Kidney epithelial cell (primary cell): ENCODE results near the gene ZNF263. TPM values are rescaled to one million over a fixed set of nuclear protein-coding genes. Genes with fewer than 3 reads are reported as not detected.
"Not testable (repeated sequence)": the region's sequence is repeated elsewhere in the genome, so short reads cannot be mapped to it uniquely, and the experiment has no call there.

Experiments
- DNase-seq: peaks from one replicate; pipeline ENCODE4 v3.0.0-alpha.2; 2010; ENCODE audit warnings: low read depth
- H3K27me3 ChIP-seq: 2 replicates; pipeline ENCODE4 v1.6.0; 2011; ENCODE audit warnings: low read length; ENCODE audit not compliant: control insufficient read depth, insufficient read depth
- H3K36me3 ChIP-seq: 2 replicates; pipeline ENCODE4 v1.5.1; 2011; ENCODE audit warnings: low read length; ENCODE audit not compliant: control insufficient read depth, insufficient read depth
- H3K4me3 ChIP-seq: 2 replicates; pipeline ENCODE4 v1.5.1; 2011; ENCODE audit warnings: low read depth, mild to moderate bottlenecking, control low read depth, low read length
- CTCF ChIP-seq: IDR thresholded peaks from 2 replicates; pipeline ENCODE4 v1.5.1; 2011; ENCODE audit warnings: mild to moderate bottlenecking, moderate library complexity, low read length, control low read depth, inconsistent platforms; ENCODE audit not compliant: insufficient read depth, poor library complexity, severe bottlenecking
- total RNA-seq: library from RNA; depleted of rRNA; stranded (reverse); fragments of >200 nt; gene quantifications from 2 replicates; pipeline ENCODE4 v1.2.3, GENCODE V29; 2015

ZNF263 gene
- total RNA-seq, 1 donor from 2014 or later: 44.5 TPM

- Histone ChIP-seq H3K27me3 (no peaks in the 10 kb centered on the region), H3K4me3 (no peak overlapping the region), H3K36me3 (no peaks in the 10 kb centered on the region)
- TF ChIP-seq CTCF: no peak
- no peak for DNase-seq
Observed at GRCh38 chr16:3259836-3260235, 23.5 kb upstream of the ZNF263 start.

GRCh38 chr16:3262517-3262916, 20.8 kb upstream of the ZNF263 start:
- no peak for DNase-seq
- H3K36me3 ChIP-seq: no peaks in the 10 kb centered on the region
- H3K27me3 ChIP-seq: no peaks in the 10 kb centered on the region
- TF ChIP-seq CTCF: no peak
- no peak overlapping the region for H3K4me3 ChIP-seq

GRCh38 chr16:3264137-3265036, 18.9 kb upstream of the ZNF263 start:
- peak; percentile 38 for TF ChIP-seq CTCF
- DNase-seq: peak; percentile 85
- Histone ChIP-seq H3K27me3 (no peaks in the 10 kb centered on the region), H3K4me3 (peak overlapping the region; percentile 71), H3K36me3 (no peaks in the 10 kb centered on the region)

- H3K4me3 ChIP-seq: no peak overlapping the region
- TF ChIP-seq CTCF: peak; percentile 26
- H3K27me3 ChIP-seq: no peaks in the 10 kb centered on the region
- DNase-seq: no peak
- no peaks in the 10 kb centered on the region for H3K36me3 ChIP-seq
Observed at GRCh38 chr16:3266873-3267537, 16.3 kb upstream of the ZNF263 start.

- H3K4me3 ChIP-seq: no peak overlapping the region
- no peak for TF ChIP-seq CTCF
- H3K27me3 ChIP-seq: no peaks in the 10 kb centered on the region
- no peaks in the 10 kb centered on the region for H3K36me3 ChIP-seq
- DNase-seq: no peak
Observed at GRCh38 chr16:3268294-3268693, 15.0 kb upstream of the ZNF263 start.

GRCh38 chr16:3270718-3271117, 12.6 kb upstream of the ZNF263 start:
- not testable (repeated sequence) for H3K36me3 ChIP-seq, H3K4me3 ChIP-seq, H3K27me3 ChIP-seq, DNase-seq

GRCh38 chr16:3271281-3271680, 12.0 kb upstream of the ZNF263 start:
- H3K27me3 ChIP-seq, DNase-seq, H3K36me3 ChIP-seq, H3K4me3 ChIP-seq: not testable (repeated sequence)
